OCI-LY7 (cell line): ENCODE measurements around the gene CCDC9. TPM values are rescaled to one million over a fixed set of nuclear protein-coding genes. Genes with fewer than 3 reads are reported as not detected.

Experiments
- BruUV-seq: library from RNA; stranded (reverse); fragments of 400-500 nt; replicated peaks from 2 replicates; lab custom pipeline; 2021; lab: Mats Ljungman, UMichigan
- CTCF ChIA-PET: fragments of 300-600 bp; sonication (Branson Sonifier 250); formaldehyde crosslinking; loops from one replicate; lab custom pipeline; 2022; ENCODE audit warnings: antibody characterized with exemption; ENCODE audit not compliant: unreplicated experiment; lab: Charles Lee
- POLR2A ChIA-PET: fragments of 300-600 bp; sonication (Branson Sonifier 250); formaldehyde crosslinking; loops from one replicate; lab custom pipeline; 2022; ENCODE audit warnings: antibody characterized with exemption; lab: Charles Lee
- DNase-seq: peaks from one replicate; pipeline ENCODE4 v3.0.0-alpha.2; 2015; ENCODE audit warnings: low spot score
- H2AFZ ChIP-seq: fragments of 200-600 bp; sonication (generic), shearing (Covaris generic); 2 replicates; pipeline ENCODE4 v1.6.1; 2014; ENCODE audit warnings: mild to moderate bottlenecking, antibody characterized with exemption, low read length, moderate library complexity
- H3K27ac ChIP-seq: fragments of 200-600 bp; sonication (generic); 2 replicates; pipeline ENCODE4 v1.5.1; 2014; ENCODE audit warnings: mixed run types, low read depth, mild to moderate bottlenecking, moderate library complexity, low read length, inconsistent platforms; ENCODE audit not compliant: poor library complexity, severe bottlenecking
- H3K36me3 ChIP-seq: fragments of 200-600 bp; sonication (generic); 2 replicates; pipeline ENCODE4 v1.6.1; 2014; ENCODE audit warnings: mild to moderate bottlenecking, antibody characterized with exemption, low read length, moderate library complexity, mixed read lengths; ENCODE audit not compliant: insufficient read depth
- H3K4me1 ChIP-seq: fragments of 200-600 bp; sonication (generic); 2 replicates; pipeline ENCODE4 v1.5.1; 2014; ENCODE audit warnings: mild to moderate bottlenecking, low read length; ENCODE audit not compliant: insufficient read depth, poor library complexity, severe bottlenecking
- H3K4me2 ChIP-seq: fragments of 200-600 bp; sonication (generic); 2 replicates; pipeline ENCODE4 v1.6.1; 2014; ENCODE audit warnings: mild to moderate bottlenecking, low read length
- H3K4me3 ChIP-seq: fragments of 200-600 bp; sonication (generic); 2 replicates; pipeline ENCODE4 v1.5.1; 2014; ENCODE audit warnings: mild to moderate bottlenecking, low read depth, low read length; ENCODE audit not compliant: poor library complexity, severe bottlenecking
- H3K79me2 ChIP-seq: fragments of 200-600 bp; sonication (generic); 2 replicates; pipeline ENCODE4 v1.6.1; 2016; ENCODE audit warnings: low read depth, mild to moderate bottlenecking, low read length, moderate library complexity, mixed read lengths; ENCODE audit not compliant: insufficient read depth
- H3K9me2 ChIP-seq: fragments of 200-600 bp; sonication (generic); 2 replicates; pipeline ENCODE4 v1.6.1; 2016; ENCODE audit warnings: mild to moderate bottlenecking, low read length, mixed read lengths; ENCODE audit not compliant: insufficient read depth
- H3K9me3 ChIP-seq: fragments of 200-600 bp; sonication (generic); 2 replicates; pipeline ENCODE4 v1.6.1; 2014; ENCODE audit warnings: mild to moderate bottlenecking, mixed run types, low read length, mixed read lengths
- H4K20me1 ChIP-seq: fragments of 200-600 bp; sonication (generic); 2 replicates; pipeline ENCODE4 v1.6.1; 2014; ENCODE audit warnings: mild to moderate bottlenecking, antibody characterized with exemption, low read length, moderate library complexity, mixed read lengths; ENCODE audit not compliant: insufficient read depth
- CTCF ChIP-seq: fragments of 200-600 bp; sonication (generic); conservative IDR thresholded peaks from 2 replicates; pipeline ENCODE4 v1.5.1; 2014; ENCODE audit warnings: mild to moderate bottlenecking, antibody characterized with exemption, low read length, moderate library complexity, mixed read lengths
- EZH2phosphoT487 ChIP-seq: fragments of 200-600 bp; sonication (generic); IDR thresholded peaks from 2 replicates; pipeline ENCODE4 v1.6.1; 2018; ENCODE audit warnings: low read depth, borderline replicate concordance, mild to moderate bottlenecking, mixed run types, antibody characterized with exemption, low read length, moderate library complexity, mixed read lengths
- intact Hi-C: fragments of 100-400 bp; cut with micrococcal nuclease; formaldehyde crosslinking; loops from one replicate; pipeline ENCODE4 v1.10.0; 2022; ENCODE audit not compliant: unreplicated experiment
- total RNA-seq, 2 experiments: library from RNA; depleted of rRNA in 1 of 2; stranded (reverse); fragments of >200 nt in 1 of 2; shearing (Covaris generic) in 1 of 2; gene quantifications; 2 replicates each; pipeline ENCODE4 v1.2.3, GENCODE V29; 2014 to 2022

CCDC9 gene
- total RNA-seq, 2 experiments from 2014 or later: 7.9 to 19.7 TPM

GRCh38 chr19:47228168-47228936 is 28.0 kb upstream of the CCDC9 start:
- intact Hi-C loops: no loop called here
- peak overlapping the region; percentile 99 for H3K4me2 ChIP-seq

GRCh38 chr19:47228937-47229675 is 27.2 kb upstream of the CCDC9 start:
- BruUV-seq: no TSS peak
- no peaks in the 10 kb centered on the region for H4K20me1 ChIP-seq
- H3K79me2 ChIP-seq: no peaks in the 10 kb centered on the region
- intact Hi-C loops: no loop called here
- peak overlapping the region; percentile 97 for H3K27ac ChIP-seq
- H3K4me2 ChIP-seq: peak overlapping the region; percentile 99
- H3K4me3 ChIP-seq: peak overlapping the region; percentile 90
- ChIA-PET POLR2A (interaction anchor here (1.0 kb wide), 1 partner anchor 13 kb away, joined by 3 read pairs; no protein-coding TSS in a partner anchor), CTCF (interaction anchor here (1.1 to 1.2 kb wide), 2 partner anchors 18 to 20 kb away, joined by 3 read pairs; no protein-coding TSS in a partner anchor)
- H3K9me3 ChIP-seq: no peaks in the 10 kb centered on the region
- peaks cover 60% of the 10 kb centered on the region for H3K4me1 ChIP-seq
- TF ChIP-seq CTCF: no peak
- TF ChIP-seq EZH2phosphoT487: no peak
- DNase-seq: peak; percentile 42
- no peak overlapping the region; the same call in 1 of the 2 replicates for H2AFZ ChIP-seq
- H3K9me2 ChIP-seq: no peaks in the 10 kb centered on the region
- H3K36me3 ChIP-seq: peaks cover 6% of the 10 kb centered on the region; the same call in 1 of the 2 replicates

More at GRCh38 chr19:47228168-47228936, 28.0 kb upstream of the CCDC9 start:
- DNase-seq: peak; percentile 59
- no peaks in the 10 kb centered on the region for H3K9me3 ChIP-seq
- H2AFZ ChIP-seq: 0 out of 2 replicates have a peak overlapping the region, but pooled peaks have one; percentile 52
- BruUV-seq: no TSS peak
- H3K36me3 ChIP-seq: peaks cover 6% of the 10 kb centered on the region; the same call in 1 of the 2 replicates
- peaks cover 65% of the 10 kb centered on the region for H3K4me1 ChIP-seq
- no peaks in the 10 kb centered on the region for H4K20me1 ChIP-seq
- TF ChIP-seq EZH2phosphoT487 (no peak), CTCF (no peak)
- ChIA-PET POLR2A (interaction anchor here (1.0 kb wide), 1 partner anchor 12 kb away, joined by 3 read pairs; no protein-coding TSS in a partner anchor), CTCF (no interaction called here)
- H3K27ac ChIP-seq: peak overlapping the region; percentile 97
- H3K79me2 ChIP-seq: no peaks in the 10 kb centered on the region
- peak overlapping the region; percentile 90 for H3K4me3 ChIP-seq
- no peaks in the 10 kb centered on the region for H3K9me2 ChIP-seq
